GM04504 (cell line): Measurements from ENCODE around the gene OR5L2.
"Not testable (repeated sequence)": the region's sequence is repeated elsewhere in the genome, so short reads cannot be mapped to it uniquely, and the experiment has no call there.

Experiments used
- DNase-seq: peaks from one replicate; pipeline ENCODE4 v3.0.0-alpha.2; 2012; ENCODE audit warnings: low read depth

OR5L2 gene

GRCh38 chr11:55826919-55827318 is at the start of gene OR5L2:
TSS of gene OR5L2 (plus strand) at chr11:55827219. CDS start at chr11:55827219, 0 bp downstream.
- no peak for DNase-seq

DNA sequence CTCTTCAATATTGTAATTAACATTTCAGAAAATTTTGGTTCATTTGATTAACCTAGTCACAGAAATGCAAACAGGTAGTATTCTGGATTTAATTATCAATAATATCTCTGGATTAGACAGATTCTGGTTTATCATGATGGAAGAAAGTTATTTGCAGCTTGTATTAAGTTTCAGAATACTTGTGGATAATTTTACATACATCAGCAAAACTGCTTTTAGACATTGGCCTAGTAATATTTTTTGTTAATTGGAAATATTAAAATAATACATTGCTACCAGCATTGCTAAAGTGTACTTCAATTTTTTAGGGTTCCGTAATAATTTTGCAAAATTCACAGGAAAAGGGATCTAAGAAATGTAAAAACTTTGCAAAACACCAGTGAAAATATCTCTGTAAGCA is 35.4 kb upstream of the OR5L2 start:
- no peak for DNase-seq

DNA sequence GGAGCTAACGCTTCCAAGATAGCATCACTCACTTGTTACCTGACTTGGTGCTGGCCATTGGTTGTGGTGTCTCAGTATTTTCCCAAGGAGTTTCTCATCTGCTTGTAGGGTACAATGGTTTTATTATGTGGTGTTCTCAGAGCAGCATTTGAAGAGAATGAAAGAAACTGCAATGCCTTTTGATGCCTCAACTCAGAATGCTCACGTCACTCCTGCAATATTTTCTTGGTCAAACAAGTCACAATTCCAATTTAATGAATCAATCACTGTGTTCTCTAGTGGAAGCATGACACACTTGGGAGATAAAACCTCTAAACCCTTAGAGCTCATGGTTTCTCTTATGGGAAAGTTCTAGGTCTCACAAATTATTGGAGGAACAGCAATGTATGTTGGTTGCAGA is 33.7 kb upstream of the OR5L2 start:
- no peak for DNase-seq

DNA sequence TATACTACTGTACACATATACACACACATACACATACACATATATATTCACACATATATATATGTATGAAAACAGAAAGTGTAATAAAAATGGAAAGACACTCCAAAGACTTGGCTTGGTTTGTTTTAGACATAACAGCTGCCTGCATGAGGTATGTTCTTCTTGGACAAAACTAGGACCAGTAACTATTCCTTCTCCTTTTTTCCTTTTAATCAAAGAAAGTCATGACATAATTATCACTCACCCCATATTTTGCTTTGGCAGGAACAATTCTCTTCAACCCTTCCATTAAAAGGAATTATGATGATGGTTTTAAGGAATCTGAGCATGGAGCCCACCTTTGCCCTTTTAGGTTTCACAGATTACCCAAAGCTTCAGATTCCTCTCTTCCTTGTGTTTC is 31.8 kb upstream of the OR5L2 start, which contains the start of gene OR5D14:
OR5D14 (plus strand) TSS at position 301 of the 400 bp plus-strand sequence; CDS start at position 301, 0 bp downstream.
- DNase-seq = no peak

DNA sequence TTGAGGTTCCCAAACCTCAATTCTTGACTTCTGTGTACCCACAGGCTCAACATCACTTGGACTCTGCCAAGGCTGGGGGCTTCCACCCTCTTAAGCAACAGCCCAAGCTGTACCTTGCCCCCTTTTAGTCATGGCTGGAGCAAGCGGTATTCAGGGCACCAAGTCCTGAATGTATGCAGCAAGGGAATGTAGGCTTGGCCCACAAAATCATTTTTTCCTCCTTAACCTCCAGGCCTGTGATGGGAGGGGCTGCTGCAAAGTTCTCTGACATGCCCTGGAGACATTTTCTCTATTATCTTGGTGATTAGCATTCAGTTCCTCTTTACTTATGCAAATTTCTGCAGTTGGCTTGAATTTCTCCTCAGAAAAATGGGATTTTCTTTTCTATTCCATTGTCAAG is 20.8 kb upstream of the OR5L2 start:
- DNase-seq = no peak

GRCh38 chr11:55811067-55811466 is 16.0 kb upstream of the OR5L2 start, which contains the start of gene OR5L1:
TSS of gene OR5L1 (plus strand) at chr11:55811367. CDS start at chr11:55811467, 100 bp downstream.
- DNase-seq = no peak

DNA sequence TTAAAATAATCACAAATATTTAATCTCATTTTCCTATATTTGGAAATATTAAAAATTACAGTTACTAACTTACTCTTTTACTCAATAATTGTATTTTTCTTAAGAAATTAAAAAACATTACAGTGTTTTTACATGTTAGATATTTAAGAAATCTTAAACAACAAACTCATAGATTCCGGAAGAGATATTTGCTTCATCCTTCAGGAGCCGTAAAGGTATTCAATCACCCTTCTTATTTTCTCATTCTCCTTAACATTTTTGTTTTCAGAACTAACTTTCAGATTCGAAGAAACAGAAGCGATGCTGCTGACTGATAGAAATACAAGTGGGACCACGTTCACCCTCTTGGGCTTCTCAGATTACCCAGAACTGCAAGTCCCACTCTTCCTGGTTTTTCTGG is 7.7 kb upstream of the OR5L2 start, which contains the start of gene OR5D18:
OR5D18 (plus strand) TSS at position 301 of the 400 bp plus-strand sequence; CDS start at position 301, 0 bp downstream.
- DNase-seq = no peak

DNA sequence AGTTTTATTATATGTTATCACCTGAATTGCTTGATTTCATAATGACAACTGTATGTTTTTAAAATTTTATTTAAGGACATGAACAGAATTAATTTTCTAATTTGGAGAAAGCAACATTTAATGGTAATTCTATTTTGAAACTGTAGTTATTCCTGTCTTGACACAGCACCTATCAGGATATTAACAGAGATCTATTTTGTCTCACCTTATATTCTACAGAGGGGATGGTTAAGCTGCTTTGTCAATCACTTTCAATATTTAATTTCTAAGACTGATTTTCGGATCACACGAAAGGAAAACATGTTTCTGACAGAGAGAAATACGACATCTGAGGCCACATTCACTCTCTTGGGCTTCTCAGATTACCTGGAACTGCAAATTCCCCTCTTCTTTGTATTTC is 11.4 kb downstream of the OR5L2 start, which contains the start of gene OR5D16:
OR5D16 (plus strand) TSS at position 301 of the 400 bp plus-strand sequence; CDS start at position 301, 0 bp downstream.
- DNase-seq = no peak

GRCh38 chr11:55847453-55847852 is 20.4 kb downstream of the OR5L2 start:
- DNase-seq = no peak

DNA sequence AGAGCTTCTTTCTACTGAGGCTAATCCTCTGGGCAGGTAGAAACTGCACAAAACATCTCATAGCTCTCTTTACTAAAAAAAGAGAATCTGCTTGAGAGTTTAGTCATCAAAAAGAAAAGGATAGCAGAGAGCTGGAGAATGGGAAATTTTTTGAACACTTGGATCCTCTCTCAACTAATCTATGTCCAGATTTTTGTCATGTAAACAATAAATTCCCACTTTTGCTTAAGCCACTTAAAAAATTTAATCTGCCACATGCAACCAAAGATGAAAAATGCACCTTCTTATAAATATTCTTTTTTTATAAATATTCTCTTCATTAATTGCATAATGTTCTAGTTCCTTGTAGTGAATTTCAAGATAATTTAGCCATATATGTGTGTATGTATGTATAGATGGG is 22.0 kb downstream of the OR5L2 start:
- DNase-seq = no peak

DNA sequence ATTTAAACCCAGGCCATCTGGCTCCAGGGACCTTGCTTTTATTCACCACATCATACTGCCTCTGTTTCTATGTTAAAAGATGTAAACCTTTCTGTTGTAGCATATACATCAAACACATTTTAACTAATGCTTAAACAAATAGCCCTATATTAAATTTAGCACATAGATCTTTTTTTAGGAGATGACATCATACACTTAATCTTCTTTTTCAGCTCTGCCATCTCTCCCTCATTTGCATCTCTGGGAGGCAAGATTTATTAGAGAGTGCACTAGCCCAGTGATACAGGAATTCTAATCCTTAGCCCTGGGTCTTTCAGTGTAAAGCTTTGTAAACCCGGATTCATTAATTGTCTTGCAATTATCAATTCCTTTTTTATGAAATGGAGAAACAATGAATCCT is 25.1 kb downstream of the OR5L2 start:
- DNase-seq = no peak

DNA sequence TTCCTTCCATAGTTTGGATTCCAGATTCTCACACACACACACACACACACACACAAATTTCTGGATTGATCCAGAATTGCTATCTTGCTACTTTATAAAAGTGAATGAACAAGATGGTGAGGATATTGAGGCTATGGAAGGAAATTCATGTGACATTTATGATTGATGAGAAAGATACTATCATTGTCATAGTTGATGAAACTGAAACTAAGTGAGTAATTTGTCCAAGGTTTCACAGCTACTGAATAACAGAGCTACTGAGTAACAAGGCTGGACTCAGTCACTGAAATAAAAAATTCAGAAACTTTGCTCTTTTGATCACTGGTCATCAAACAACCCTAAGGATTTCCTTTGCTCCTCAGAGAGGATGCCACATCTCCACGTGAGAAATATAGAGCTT is 27.7 kb downstream of the OR5L2 start:
- DNase-seq = no peak

GRCh38 chr11:55867354-55867753 is 40.3 kb downstream of the OR5L2 start:
- DNase-seq = not testable (repeated sequence)

DNA sequence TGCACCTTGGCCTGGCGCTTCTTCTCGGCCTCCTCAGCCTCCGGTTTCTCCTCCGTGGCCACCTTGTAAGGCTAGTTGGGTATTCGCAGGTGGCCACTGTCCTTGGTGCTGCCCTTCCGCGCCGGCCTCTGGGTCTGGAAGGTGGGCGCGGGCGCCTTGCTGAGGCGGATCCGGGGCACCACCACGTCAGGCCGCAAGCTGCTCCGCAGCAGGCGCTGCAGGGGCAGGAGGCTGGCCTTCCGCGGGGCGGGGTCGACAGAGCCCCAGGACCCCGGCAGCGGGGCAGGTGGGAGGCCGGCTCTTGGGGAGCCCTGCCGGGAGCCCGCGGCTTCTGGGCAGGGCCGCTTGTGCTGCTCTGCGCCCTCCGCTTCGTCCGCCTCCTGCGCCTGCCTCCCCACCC is 45.7 kb downstream of the OR5L2 start:
- not testable (repeated sequence) for DNase-seq

DNA sequence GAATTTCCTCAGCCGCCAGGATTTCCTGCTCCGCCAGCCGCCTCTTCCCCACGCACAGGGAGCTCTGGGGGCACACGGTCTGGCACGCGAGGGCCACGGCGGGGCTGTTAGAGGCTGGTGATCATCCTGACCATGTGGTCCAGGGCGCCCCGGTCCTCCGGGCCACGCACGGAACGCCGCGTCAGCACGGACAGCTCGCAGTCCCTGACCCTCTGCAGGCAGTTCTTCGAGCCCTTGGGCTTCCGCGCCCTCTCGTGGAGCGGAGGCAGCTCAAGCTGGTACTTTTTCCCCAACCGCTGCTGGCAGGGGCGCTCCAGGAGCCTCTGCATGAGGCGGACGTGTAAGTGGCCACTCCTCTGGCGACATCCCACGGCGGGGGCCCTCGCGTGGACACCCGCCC is 46.1 kb downstream of the OR5L2 start:
- not testable (repeated sequence) for DNase-seq
